CD4-positive, alpha-beta T cell treated with Interleukin-15 for 1 hour (primary cell): ENCODE data around the gene STRADB.
"Not testable (repeated sequence)": the region's sequence is repeated elsewhere in the genome, so short reads cannot be mapped to it uniquely, and the experiment has no call there.

Experiments
- DNase-seq: peaks from one replicate; pipeline ENCODE4 v3.0.0-alpha.2; 2020

Gene STRADB

DNA sequence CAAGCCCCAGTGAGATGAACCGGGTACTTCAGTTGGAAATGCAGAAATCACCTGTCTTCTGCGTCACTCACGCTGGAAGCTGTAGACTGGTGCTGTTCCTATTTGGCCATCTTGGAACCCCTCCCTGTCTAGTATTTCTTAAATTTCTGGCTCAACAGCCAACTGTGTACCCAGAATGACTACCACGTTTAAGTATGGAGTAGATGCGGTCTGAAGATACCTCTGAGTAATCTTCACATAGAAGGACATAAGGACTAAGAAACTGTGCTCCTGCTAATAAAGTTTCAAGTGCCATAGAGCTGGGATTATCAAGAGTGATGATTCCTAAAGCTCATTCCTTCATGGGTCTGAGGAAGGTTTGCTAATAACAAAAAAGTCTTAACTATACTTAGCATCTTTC, 20.7 kb upstream of the STRADB start:
- no peak for DNase-seq

DNA sequence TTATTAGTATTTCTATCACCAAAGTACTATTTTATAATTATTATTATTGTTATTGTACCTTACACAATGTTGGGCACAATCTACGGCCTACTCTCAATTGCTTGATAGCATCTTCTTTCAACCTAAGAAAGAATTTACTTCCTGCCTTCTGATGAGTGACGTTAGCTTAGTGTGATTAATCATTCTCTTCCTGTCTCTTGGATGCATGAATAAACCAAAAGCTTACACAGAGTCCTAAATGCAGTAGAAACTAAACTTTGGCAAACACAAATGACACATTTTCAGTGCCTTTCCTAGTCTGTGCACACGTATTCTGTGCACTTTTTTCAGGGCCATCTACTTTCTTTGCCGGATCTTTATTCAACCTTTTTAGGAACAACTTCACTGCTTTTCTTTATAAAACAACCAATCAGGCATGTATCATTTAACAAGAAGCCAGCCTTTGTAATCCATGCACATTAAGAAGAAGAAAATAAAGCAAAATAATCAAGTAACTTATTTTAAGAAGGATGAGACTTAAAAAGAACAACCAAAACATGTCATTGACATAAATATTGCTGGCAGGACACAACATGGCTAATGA, 19.4 kb upstream of the STRADB start:
- DNase-seq, result no peak

GRCh38 chr2:201432621-201433393, 18.7 kb upstream of the STRADB start:
- DNase-seq, result no peak

DNA sequence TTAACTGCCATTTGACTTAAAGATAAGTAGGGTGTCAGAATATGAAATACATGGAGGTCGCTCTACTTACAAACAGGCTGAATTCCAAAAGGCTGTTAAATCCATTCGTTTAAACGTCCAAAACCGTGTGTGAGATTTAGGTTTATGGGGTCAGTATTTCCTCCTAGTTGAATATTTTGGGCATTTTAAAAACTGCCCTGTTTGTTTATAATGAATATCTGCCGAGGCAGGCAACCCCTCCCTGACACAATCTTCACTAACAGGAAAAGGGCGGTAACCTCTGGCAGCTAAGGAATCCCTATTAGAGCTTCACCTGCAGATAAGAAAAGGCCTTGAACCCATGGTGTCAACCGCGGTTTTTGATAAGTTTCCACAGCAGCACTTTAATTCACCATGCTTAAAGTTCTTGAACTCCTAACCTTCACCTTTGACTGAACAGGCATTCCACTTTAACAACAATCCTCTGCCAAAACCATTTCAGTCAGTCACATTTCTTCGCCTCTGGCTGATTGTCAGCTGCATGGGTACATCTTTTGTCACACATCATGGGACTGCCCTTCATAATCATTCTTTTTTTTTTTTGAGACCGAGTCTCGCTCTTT, 18.0 kb upstream of the STRADB start:
- no peak for DNase-seq

DNA sequence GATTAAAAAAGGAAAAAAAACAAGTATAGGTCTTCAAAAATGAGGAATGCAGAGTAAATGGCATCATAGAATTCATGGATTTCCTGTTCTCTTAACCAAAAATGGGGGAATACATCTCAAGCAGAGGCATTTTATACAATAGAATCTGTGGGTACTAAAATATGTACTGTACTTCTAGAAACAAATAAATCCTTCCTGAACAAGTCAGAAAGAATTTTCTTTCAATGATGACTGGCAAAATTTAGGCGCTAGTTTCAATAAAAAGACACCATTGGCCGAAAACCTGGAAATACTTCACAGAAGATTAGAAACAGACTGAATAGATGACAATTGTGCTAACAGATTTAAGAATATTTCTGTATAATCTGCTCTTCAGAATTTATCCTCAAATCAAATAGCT, 15.4 kb upstream of the STRADB start:
- DNase-seq, result no peak

- DNase-seq, result not testable (repeated sequence)
Observed at GRCh38 chr2:201439336-201439922, 12.1 kb upstream of the STRADB start.

- DNase-seq, result no peak
Observed at GRCh38 chr2:201440182-201440581, 11.4 kb upstream of the STRADB start.

DNA sequence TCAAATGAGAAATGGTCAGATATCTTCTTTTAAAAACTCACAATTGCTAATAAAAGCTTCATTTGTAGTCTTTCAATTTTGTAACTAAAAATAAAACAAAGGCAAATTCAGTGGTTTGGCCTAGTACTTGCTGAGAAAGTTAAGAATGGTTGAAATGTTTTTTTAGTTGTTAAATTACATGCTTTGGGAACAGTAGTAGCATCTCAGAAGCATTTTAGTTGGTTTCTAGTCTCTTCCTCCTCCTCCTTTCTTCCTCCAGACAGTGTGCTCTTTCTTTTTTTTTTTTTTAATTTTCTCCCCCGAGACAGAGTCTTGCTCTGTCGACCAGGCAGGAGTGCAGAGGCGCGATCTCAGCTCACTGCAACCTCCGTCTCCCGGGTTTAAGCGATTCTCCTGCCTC, 10.1 kb upstream of the STRADB start:
- no peak for DNase-seq

DNA sequence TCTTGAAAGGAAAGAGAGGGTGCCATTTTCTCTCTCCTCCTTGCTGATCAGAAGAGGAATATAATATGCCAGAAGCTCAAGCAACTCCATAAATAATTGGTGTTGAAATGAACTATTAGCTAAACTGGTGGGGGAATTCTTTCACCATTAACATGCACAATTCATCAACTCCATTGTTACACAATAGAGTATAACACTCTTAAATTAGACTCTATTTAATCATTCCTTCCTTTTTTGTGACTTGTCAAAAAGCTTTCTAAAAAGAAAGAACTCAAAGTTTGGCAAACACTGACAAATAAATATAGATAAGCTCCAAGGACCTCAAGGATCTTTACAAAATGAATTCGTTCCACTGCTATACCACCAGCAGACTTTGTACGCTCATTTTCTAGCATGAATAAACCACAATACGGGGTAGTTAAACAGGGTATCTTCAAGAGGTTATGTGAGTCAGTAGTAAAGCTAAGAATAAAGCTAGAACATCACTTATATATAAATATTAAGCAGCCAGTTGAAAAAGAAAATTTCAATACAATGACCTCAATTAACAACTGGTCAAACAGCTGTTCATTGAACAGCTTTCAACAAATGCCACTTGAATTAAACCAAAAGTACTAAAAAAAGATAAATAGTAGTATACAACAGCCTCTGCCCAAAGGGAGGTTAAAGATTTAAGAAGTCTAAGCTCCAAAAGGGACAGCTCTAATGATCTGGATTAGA, 6.6 kb upstream of the STRADB start:
- DNase-seq, result no peak

- no peak for DNase-seq
Observed at GRCh38 chr2:201447086-201447485, 4.5 kb upstream of the STRADB start.

GRCh38 chr2:201448061-201448460, 3.5 kb upstream of the STRADB start:
- no peak for DNase-seq

DNA sequence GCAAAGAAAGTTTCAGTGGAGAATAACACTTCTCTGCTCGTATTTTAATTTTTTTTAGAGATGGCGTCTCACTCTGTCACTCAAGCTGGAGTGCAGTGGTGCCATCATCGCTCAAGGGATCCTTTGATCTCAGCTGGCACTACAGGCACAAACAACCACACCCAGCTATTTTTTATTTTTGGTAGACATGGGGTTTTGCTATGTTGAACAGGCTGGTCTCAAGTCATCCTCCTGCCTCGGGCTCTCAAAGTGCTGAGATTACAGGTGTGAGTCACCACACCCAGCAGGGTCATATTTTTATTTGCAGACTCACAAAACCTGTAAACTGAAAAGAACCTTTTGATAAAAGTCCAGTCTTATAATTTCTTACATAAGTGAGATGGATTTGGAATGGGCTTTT, 2.8 kb upstream of the STRADB start:
- peak; percentile 58 for DNase-seq

- DNase-seq, result no peak
Observed at GRCh38 chr2:201450954-201451291, 617 bp upstream of the STRADB start.

DNA sequence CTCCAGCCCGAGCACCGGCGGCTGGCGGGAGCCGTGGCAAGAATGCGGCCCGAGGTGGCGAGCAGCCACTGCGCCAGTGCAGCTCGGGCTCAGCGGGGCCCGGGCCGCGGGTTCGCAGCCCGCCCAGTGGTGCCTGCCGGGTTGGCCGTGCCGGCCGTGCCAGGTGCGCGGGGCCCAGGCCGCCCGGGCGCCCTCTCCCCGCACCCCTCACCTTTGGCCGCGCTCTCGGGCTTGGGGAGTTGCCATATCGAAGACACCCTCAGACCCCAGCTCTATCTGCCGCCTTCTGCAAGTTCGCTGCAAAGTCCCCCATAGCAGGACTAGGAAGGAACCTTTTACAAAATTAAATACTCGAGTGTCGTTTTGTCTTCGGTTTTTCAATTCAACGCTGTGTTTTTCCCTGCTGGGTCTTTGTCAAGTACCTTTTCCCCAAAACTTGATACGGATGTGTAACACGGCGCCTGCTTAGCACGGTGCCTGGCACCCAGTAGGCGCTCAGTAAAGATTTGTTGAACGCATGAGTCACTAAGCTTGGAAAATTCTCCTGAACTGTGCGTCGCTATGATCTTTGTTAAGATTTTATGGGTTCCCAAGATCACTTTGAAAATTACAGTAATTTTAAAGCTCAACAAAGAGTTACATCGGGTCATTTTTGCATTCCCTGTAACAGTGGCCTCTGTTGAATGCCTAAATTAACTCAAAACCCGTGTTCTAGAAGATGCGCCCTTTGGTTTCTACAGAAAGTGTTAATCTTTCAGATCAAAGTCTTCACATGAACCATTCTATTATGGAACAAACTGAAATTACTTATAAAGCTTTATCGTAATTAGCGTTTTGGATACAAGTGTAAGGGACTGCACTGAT, 750 bp downstream of the STRADB start:
- DNase-seq, result no peak

- DNase-seq, result no peak
Observed at GRCh38 chr2:201452922-201453643, 1.5 kb downstream of the STRADB start.

- DNase-seq, result no peak
Observed at GRCh38 chr2:201458381-201458780, 6.8 kb downstream of the STRADB start.

DNA sequence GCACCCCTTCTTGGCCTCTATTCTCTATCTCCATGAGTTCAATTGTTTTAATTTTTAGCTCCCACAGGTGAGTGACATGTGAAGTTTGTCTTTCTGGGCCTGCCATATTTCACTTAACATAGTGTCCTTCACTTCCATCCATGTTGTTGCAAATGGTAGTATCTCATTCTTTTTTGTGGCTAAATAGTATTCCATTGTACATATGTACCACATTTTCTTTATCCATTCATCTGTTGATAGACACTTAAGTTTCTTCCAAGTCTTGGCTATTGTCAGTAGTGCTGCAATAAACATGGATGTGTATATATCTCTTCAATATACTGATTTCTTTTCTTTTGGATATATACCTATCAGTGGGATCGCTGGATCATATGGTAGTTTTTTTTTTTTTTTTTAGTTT, 9.0 kb downstream of the STRADB start:
- no peak for DNase-seq

GRCh38 chr2:201464547-201464946, 13.0 kb downstream of the STRADB start:
- DNase-seq, result no peak

GRCh38 chr2:201465524-201465971, 14.0 kb downstream of the STRADB start:
- no peak for DNase-seq

- DNase-seq, result no peak
Observed at GRCh38 chr2:201466050-201466675, 14.6 kb downstream of the STRADB start.

DNA sequence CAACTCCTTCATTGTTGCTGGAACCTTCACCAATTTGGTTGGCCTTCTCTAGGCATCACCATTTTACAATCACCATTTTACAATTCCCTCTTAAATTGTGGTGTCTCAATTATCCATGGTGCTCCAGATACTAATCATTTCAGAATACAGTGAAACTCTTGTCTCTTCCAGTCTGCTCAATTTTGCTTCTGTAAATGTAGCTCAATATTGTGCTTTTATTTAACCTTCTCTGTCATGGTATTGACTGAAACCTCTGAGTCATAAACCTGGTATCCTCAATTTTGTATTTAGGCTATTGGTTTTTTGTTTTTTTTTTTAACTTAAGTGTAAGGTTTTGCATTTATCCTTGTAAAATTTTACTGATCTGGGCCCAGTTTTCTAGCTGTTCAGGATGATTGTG, 16.1 kb downstream of the STRADB start:
- DNase-seq, result no peak
